GM12878 (cell line): ENCODE measurements around the gene HS6ST3. TPM values are rescaled to one million over a fixed set of nuclear protein-coding genes. Genes with fewer than 3 reads are reported as not detected.

ENCODE experiments used
- ATAC-seq: fragments of 200-7000 bp; cut with Tn5 transposase; 3 replicates; pipeline ENCODE4 v1.9.1; 2020; ENCODE audit warnings: mild to moderate bottlenecking, moderate library complexity
- BruUV-seq: library from RNA; stranded (reverse); fragments of 400-500 nt; replicated peaks from 2 replicates; lab custom pipeline; 2021; lab: Mats Ljungman, UMichigan
- CTCF ChIA-PET: fragments of 300-600 bp; sonication (Branson Sonifier 250); formaldehyde crosslinking; extraction: SDS; loops from one replicate; lab custom pipeline; 2021; ENCODE audit warnings: inconsistent platforms; lab: Yijun Ruan, JAX
- POLR2A ChIA-PET: fragments of 350-600 bp; formaldehyde crosslinking; extraction: SDS; loops from one replicate; lab custom pipeline; 2021; ENCODE audit warnings: inconsistent platforms; lab: Charles Lee
- RAD21 ChIA-PET: fragments of 300-600 bp; sonication (Branson Sonifier 250); formaldehyde crosslinking; loops from one replicate; lab custom pipeline; 2023; ENCODE audit warnings: antibody characterized with exemption; ENCODE audit not compliant: unreplicated experiment; lab: Charles Lee
- SMC1A ChIA-PET: fragments of 300-600 bp; sonication (Branson Sonifier 250); formaldehyde crosslinking; loops from one replicate; lab custom pipeline; 2023; ENCODE audit not compliant: unreplicated experiment, uncharacterized antibody; lab: Charles Lee
- DNase-seq: peaks from one replicate; pipeline ENCODE4 v3.0.0-alpha.2; 2011; ENCODE audit warnings: low read depth, low spot score
- FAIRE-seq: peaks from 3 replicates; lab custom pipeline; 2011; peaks lifted over from hg19 to GRCh38; lab: Jason Lieb, UNC
- H2AFZ ChIP-seq: 2 replicates; pipeline ENCODE4 v1.6.0; 2011; ENCODE audit warnings: low read depth, low read length, control low read depth; ENCODE audit not compliant: control insufficient read depth
- H3K27ac ChIP-seq: 2 replicates; pipeline ENCODE4 v1.5.1; 2011; ENCODE audit warnings: control low read depth; ENCODE audit not compliant: control insufficient read depth, insufficient read depth
- H3K27me3 ChIP-seq, 2 experiments: replicated peaks in 1 of 2; 2 replicates each; pipeline versions ENCODE4 v1.6.0 to v1.6.1; 2011; ENCODE audit warnings: low read length in 1 of 2; ENCODE audit not compliant: control insufficient read depth in 2 of 2, insufficient read depth in 2 of 2
- H3K36me3 ChIP-seq, 2 experiments: 2 replicates each; pipeline ENCODE4 v1.5.1; 2011; ENCODE audit warnings: low read length in 1 of 2; ENCODE audit not compliant: control insufficient read depth in 2 of 2, insufficient read depth in 2 of 2
- H3K4me1 ChIP-seq: 2 replicates; pipeline ENCODE4 v1.6.1; 2011; ENCODE audit warnings: mild to moderate bottlenecking, low read length, moderate library complexity, mixed read lengths; ENCODE audit not compliant: control insufficient read depth, insufficient read depth
- H3K4me2 ChIP-seq: 2 replicates; pipeline ENCODE4 v1.6.0; 2011; ENCODE audit warnings: control low read depth; ENCODE audit not compliant: control insufficient read depth, insufficient read depth
- H3K4me3 ChIP-seq: fragments of 200-600 bp; sonication (generic); 2 replicates; pipeline ENCODE4 v1.5.1; 2016
- H3K79me2 ChIP-seq: 2 replicates; pipeline ENCODE4 v1.6.0; 2011; ENCODE audit warnings: low read length; ENCODE audit not compliant: control insufficient read depth, insufficient read depth
- H3K9ac ChIP-seq: 2 replicates; pipeline ENCODE4 v1.8.0; 2011; ENCODE audit warnings: low read length, control low read depth, mixed read lengths; ENCODE audit not compliant: control insufficient read depth, insufficient read depth
- H3K9me3 ChIP-seq: replicated peaks from 3 replicates; pipeline ENCODE4 v1.5.1; 2011; ENCODE audit warnings: mild to moderate bottlenecking, low read length; ENCODE audit not compliant: control insufficient read depth, insufficient read depth
- H4K20me1 ChIP-seq: 2 replicates; pipeline ENCODE4 v1.6.0; 2011; ENCODE audit not compliant: control insufficient read depth, insufficient read depth
- BRCA1 ChIP-seq: IDR thresholded peaks from 2 replicates; pipeline ENCODE4 v1.6.1; 2011; ENCODE audit warnings: low read depth, low read length, improper control_type of control experiment
- CBFB ChIP-seq: IDR thresholded peaks from 2 replicates; pipeline ENCODE4 v1.6.1; 2016; ENCODE audit warnings: antibody characterized with exemption, low read depth
- EGR1 ChIP-seq, 2 experiments: IDR thresholded peaks; 1 replicate in 1 of 2; 2 replicates in 1 of 2; pipeline ENCODE4 v1.6.1; 2011 to 2012; ENCODE audit warnings: low read depth in 2 of 2, low read length in 2 of 2, borderline replicate concordance in 1 of 2, mild to moderate bottlenecking in 1 of 2, moderate library complexity in 1 of 2
- ELK1 ChIP-seq: IDR thresholded peaks from 2 replicates; pipeline ENCODE4 v1.6.1; 2012; ENCODE audit warnings: low read depth, low read length, improper control_type of control experiment
- IRF3 ChIP-seq: fragments of 450-650 bp; IDR thresholded peaks from 2 replicates; pipeline ENCODE4 v1.6.1; 2014; ENCODE audit warnings: mild to moderate bottlenecking
- JUND ChIP-seq: IDR thresholded peaks from 2 replicates; pipeline ENCODE4 v1.6.1; 2012; ENCODE audit warnings: low read depth, mild to moderate bottlenecking, low read length, improper control_type of control experiment, moderate library complexity
- MAX ChIP-seq: IDR thresholded peaks from 2 replicates; pipeline ENCODE4 v1.6.1; 2012; ENCODE audit warnings: low read depth, low read length, improper control_type of control experiment
- MXI1 ChIP-seq: fragments of 150-350 bp; IDR thresholded peaks from 2 replicates; pipeline ENCODE4 v1.6.1; 2011; ENCODE audit warnings: low read depth, mild to moderate bottlenecking, inconsistent platforms, low read length, improper control_type of control experiment
- RFX5 ChIP-seq: IDR thresholded peaks from 2 replicates; pipeline ENCODE4 v1.6.1; 2011; ENCODE audit warnings: low read depth, low read length, improper control_type of control experiment
- SREBF1 ChIP-seq: IDR thresholded peaks from 2 replicates; pipeline ENCODE4 v1.6.1; 2012; ENCODE audit warnings: mild to moderate bottlenecking, low read length
- STAT1 ChIP-seq: fragments of 450-650 bp; conservative IDR thresholded peaks from 2 replicates; pipeline ENCODE4 v1.6.1; 2014; ENCODE audit warnings: antibody characterized with exemption, mild to moderate bottlenecking
- USF2 ChIP-seq: IDR thresholded peaks from 2 replicates; pipeline ENCODE4 v1.6.1; 2011; ENCODE audit warnings: low read depth, low read length, improper control_type of control experiment, borderline replicate concordance
- ZBTB33 ChIP-seq: fragments of 450-650 bp; IDR thresholded peaks from 2 replicates; pipeline ENCODE4 v1.6.1; 2017; ENCODE audit warnings: mild to moderate bottlenecking
- ZNF24 ChIP-seq: fragments of 450-650 bp; IDR thresholded peaks from 2 replicates; pipeline ENCODE4 v1.6.1; 2017; ENCODE audit warnings: antibody characterized with exemption, mild to moderate bottlenecking
- ZNF622 ChIP-seq: fragments of 450-650 bp; IDR thresholded peaks from 2 replicates; pipeline ENCODE4 v1.6.1; 2017; ENCODE audit warnings: mild to moderate bottlenecking, inconsistent platforms
- ZZZ3 ChIP-seq: IDR thresholded peaks from 2 replicates; pipeline ENCODE4 v1.6.1; 2011; ENCODE audit warnings: low read depth; ENCODE audit not compliant: control insufficient read depth, insufficient read length
- WGBS: methylation state at CpG from one replicate; pipeline ENCODE4 v1.1.6; 2016; ENCODE audit warnings: low lambda C conversion rate; ENCODE audit not compliant: insufficient replicate concordance, insufficient coverage; ENCODE audit errors: missing lambda C conversion rate; 5-methylcytosine and 5-hydroxymethylcytosine counted together
- in situ Hi-C: fragments of 300-500 bp; cut with MboI; formaldehyde crosslinking; loops from 9 replicates; pipeline ENCODE4 v1.14.3; 2018; ENCODE audit warnings: mixed read lengths
- intact Hi-C: fragments of 100-400 bp; cut with micrococcal nuclease; formaldehyde crosslinking; loops from one replicate; pipeline ENCODE4 v1.14.2; 2022; ENCODE audit not compliant: unreplicated experiment
- polyA plus RNA-seq, 11 experiments: library from polyadenylated mRNA; depleted of rRNA in 4 of 11; unstranded in 6 of 11; stranded (reverse) in 5 of 11; fragments of >200 nt; fragmentation: Nextera tagmentation in 4 of 11; fragmentation: Illumina TruSeq in 1 of 11; extraction: Ambion mirVana in 4 of 11; extraction: Trizol in 1 of 11; gene quantifications; 1 replicate in 1 of 11; 2 replicates in 10 of 11; pipeline versions ENCODE4 v1.2.1 to v1.2.3, GENCODE V29; 2011 to 2016; ENCODE audit warnings: inconsistent platforms in 2 of 11, missing spikeins in 2 of 11, low read depth in 1 of 11
- total RNA-seq, 4 experiments: library from RNA; depleted of rRNA in 3 of 4; stranded (reverse); fragments of >200 nt in 3 of 4; fragmentation: Illumina TruSeq in 1 of 4; extraction: Trizol in 1 of 4; gene quantifications; 2 replicates each; pipeline versions ENCODE4 v1.2.1 to v1.2.3, GENCODE V29; 2013 to 2021

HS6ST3 gene
- total and polyA plus RNA-seq, 10 of the 15 experiments (the other 5 are each of a cell fraction or from before 2014, with no cell fraction given), result under 0.01 to 2.9 TPM; not detected in 8

- ChIA-PET POLR2A (no interaction called here), RAD21 (no interaction called here), CTCF (no interaction called here), SMC1A (no interaction called here)
- Histone ChIP-seq H3K27me3 (no peaks in the 10 kb centered on the region), H3K4me3 (no peak overlapping the region), H3K4me2 (no peak overlapping the region), H3K36me3 (no peaks in the 10 kb centered on the region), H2AFZ (no peak overlapping the region), H3K9ac (no peak overlapping the region), H3K9me3 (no peaks in the 10 kb centered on the region), H3K4me1 (no peaks in the 10 kb centered on the region), H3K27ac (no peak overlapping the region), H3K79me2 (no peaks in the 10 kb centered on the region), H4K20me1 (no peaks in the 10 kb centered on the region)
- ATAC-seq (no peak), FAIRE-seq (no peak), DNase-seq (no peak)
- TF ChIP-seq STAT1 (no peak), MAX (no peak), ZBTB33 (no peak), CBFB (no peak), JUND (no peak), ZNF622 (no peak), ZNF24 (no peak), USF2 (no peak), SREBF1 (no peak), ELK1 (no peak), BRCA1 (no peak), ZZZ3 (no peak), EGR1 (IDR thresholded peaks at IDR 0.05; ENCODE audit: borderline replicate concordance in 1 of 2, low read depth in 2 of 2, low read length in 2 of 2) (no peak), MXI1 (no peak), IRF3 (no peak), RFX5 (no peak)
- intact Hi-C loops, result no loop called here
- in situ Hi-C loops, result no loop called here
- 19% methylated on average over 6 of the region's 6 CpGs for WGBS
- no TSS peak for BruUV-seq
Observed at GRCh38 chr13:96768524-96768923, 678.6 kb downstream of the HS6ST3 start.
